ENCODE results near the gene C11orf97.
"Not testable (repeated sequence)": the region's sequence is repeated elsewhere in the genome, so short reads cannot be mapped to it uniquely, and the experiment has no call there.

The C11orf97 gene, protein sequence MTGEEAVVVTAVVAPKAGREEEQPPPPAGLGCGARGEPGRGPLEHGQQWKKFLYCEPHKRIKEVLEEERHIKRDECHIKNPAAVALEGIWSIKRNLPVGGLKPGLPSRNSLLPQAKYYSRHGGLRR

DNA sequence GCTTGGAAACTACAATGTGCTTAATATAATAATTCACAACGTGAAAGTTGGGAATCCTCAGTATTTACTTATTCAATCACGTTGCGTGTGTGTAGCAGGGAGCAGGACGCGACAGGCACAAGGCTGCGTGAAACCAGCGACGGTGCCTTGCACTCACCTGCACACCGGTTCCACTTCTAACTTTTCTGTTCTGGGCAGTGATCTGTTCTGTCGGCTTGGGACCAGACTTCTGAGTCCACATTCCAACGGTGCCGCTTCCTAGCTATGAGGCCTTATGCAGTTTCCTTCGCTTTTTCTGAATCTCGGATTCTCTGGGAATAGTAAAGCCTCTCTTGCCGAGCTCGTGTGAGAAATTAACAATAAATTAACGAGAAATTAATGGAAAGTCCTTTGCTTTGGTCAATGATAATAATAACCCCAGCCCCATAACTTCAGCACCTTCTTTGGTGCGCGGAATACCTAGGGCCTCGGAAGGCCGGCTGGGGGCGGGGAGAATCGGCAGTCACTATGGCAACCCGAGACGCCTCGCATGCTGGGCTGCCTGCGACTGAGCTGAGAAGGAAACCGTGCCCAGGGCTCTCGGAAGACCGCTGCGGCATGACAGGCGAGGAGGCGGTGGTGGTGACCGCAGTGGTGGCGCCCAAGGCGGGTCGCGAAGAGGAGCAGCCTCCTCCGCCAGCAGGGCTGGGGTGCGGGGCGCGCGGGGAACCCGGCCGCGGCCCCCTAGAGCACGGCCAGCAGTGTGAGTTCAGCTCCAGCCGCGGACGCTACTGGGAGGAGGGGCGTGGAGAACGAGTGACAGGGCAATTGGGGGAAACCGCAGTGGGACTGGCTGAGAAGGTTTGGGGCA lies at the start of gene C11orf97:
TSS of gene C11orf97 (plus strand) at position 530 of the 850 bp plus-strand sequence. CDS start at position 598, 68 bp downstream.
- DNase-seq: peak; percentile 63 to 76 (median 64)

DNA sequence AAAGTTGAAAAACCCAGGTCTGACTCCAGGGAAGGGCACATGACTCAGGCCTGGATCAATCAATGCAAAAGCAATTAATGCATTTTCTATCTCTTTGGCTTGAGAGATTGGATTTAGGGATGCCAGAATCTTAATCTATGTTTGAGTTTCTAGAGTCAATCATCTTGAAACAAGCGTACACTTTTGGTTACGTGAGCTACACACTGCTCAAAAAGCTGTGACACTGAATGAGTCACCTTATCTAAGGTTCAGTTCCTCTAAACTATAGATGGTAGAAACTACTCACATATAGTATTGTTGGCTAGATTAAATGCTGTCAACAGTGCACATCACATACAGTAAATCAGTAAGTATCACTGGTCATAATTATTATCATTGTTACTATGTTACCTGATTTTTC lies 42.8 kb upstream of the C11orf97 start:
- peak; percentile 10 to 34 (median 28) for DNase-seq

- peak; percentile 61 to 81 (median 79) for DNase-seq
Observed at GRCh38 chr11:94472916-94473799, 39.1 kb upstream of the C11orf97 start.

GRCh38 chr11:94477624-94478023 lies 34.6 kb upstream of the C11orf97 start:
- peak in 2 of 3 donors; percentile 18 to 23 for DNase-seq

- DNase-seq: no peak
Observed at GRCh38 chr11:94481342-94481741, 30.9 kb upstream of the C11orf97 start.

GRCh38 chr11:94486068-94486467 lies 26.2 kb upstream of the C11orf97 start:
- DNase-seq: no peak

DNA sequence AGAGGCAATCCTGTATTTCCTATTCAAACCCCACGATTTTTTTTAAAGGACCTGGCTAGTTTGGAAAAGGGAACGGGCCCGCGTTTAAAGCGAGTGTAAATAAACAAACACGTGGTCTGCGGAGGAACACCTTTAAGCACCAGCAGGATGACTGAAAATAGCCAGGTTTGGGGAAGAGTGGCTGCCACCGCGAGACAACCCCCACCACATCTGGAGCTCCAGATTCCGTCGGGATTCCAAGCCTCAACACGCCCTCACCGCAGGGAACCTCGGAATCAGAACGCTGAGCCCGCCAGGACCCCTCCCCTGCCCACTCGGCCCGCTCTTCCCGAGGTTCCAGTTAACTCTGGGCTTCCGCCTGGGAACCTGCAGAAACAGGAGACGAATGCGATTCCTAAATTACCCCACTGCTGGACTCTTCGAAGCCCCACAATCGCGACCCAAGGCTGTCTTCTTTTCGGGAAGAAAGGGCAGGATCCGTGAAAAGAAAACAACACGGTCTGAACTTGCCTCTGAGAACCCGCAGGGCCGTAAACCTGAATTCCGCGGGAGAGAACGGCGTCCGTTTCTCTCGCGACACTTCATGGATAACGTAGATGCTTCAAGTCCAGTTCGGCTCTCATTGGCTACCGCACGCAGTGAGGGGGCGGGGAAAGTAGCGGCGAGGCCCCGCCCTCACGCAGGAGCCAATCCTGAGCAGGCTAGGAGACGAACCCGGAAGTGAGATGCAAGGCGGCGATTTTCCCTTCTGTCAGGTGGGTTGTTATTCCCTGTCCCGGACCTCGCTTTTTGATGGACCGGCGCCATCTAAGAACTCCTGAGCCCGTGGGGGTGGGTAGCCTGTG lies 18.8 kb upstream of the C11orf97 start, which contains the start of the genes ANKRD49 and MRE11:
TSS of gene ANKRD49 (plus strand) at position 704 of the 845 bp plus-strand sequence. CDS start 2,710 bp downstream, outside the sequence.
TSS of gene MRE11 (minus strand) at position 564 of the 845 bp plus-strand sequence. CDS start 1,043 bp downstream, outside the sequence.
- DNase-seq: peak; percentile 98 to 100 (median 99)

GRCh38 chr11:94494126-94494680 lies 18.1 kb upstream of the C11orf97 start:
- peak in 1 of 3 donors; percentile 10 for DNase-seq

DNA sequence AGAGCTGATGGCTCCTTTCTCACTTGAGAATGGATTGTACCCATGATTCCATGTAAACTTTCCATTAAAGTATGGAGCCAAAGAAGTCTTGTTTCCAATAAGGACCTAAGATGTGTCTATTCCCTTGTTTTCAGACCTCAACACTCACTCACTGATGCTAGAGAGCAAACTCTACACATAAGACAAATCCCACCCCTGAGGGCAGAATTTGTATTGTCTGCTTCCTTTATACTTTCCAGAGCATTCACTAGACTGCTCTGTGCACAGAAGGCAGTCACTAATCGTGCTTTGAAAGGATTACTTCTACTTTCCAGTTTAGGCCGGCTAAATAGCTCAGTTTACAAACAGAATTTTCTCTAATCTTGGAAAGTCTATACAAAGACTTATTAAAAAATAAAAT lies 12.1 kb upstream of the C11orf97 start:
- DNase-seq: no peak

- DNase-seq: no peak
Observed at GRCh38 chr11:94501522-94501921, 10.7 kb upstream of the C11orf97 start.

- DNase-seq: peak; percentile 74 to 87 (median 79)
Observed at GRCh38 chr11:94504689-94505293, 7.5 kb upstream of the C11orf97 start.

- DNase-seq: not testable (repeated sequence)
Observed at GRCh38 chr11:94506513-94506912, 5.7 kb upstream of the C11orf97 start.

GRCh38 chr11:94507485-94507884 lies 4.8 kb upstream of the C11orf97 start:
- peak; percentile 13 to 64 (median 50) for DNase-seq

GRCh38 chr11:94513091-94513490 lies 830 bp downstream of the C11orf97 start:
- peak in 1 of 3 donors; percentile 10 for DNase-seq

DNA sequence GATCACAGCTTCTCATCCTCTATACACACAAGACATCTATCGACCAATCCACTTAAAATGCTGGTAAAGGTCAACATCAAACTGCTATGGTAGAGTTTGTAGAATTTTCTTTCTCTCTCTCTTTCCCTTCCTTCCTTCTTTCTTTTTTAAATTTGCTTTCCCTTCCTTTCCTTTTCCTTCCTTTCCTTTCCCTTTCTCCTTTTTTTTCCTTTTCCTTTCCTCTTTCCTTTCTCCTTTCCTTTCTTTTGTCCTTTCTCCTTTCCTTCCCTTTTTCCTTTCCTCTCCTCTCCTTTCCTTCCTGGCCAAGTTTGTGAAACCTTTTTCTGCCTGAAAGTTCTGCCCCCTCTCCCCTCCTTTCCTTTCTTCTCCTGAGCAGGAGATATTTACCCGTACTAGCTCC lies 3.1 kb downstream of the C11orf97 start:
- no peak for DNase-seq

- DNase-seq: no peak
Observed at GRCh38 chr11:94516725-94517124, 4.5 kb downstream of the C11orf97 start.

DNA sequence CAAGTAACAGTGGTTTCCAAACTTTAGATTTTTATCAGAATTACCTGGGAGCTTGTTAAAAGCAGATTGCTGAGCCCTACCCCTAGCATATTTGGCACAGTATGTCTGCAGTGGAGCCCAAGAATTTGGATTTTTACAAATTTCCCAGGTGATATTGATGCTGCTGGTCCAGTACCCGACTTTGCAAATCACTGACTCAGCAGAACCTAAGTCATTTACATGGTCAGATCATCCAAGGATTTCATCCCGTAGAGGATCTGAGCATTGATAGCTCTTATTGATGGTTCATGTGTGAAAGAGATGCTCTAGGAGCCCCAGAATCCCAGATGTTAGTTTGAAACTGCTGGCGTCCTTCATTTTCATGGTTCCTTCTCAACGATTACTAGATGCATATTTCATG lies 6.0 kb downstream of the C11orf97 start:
- DNase-seq: no peak

DNA sequence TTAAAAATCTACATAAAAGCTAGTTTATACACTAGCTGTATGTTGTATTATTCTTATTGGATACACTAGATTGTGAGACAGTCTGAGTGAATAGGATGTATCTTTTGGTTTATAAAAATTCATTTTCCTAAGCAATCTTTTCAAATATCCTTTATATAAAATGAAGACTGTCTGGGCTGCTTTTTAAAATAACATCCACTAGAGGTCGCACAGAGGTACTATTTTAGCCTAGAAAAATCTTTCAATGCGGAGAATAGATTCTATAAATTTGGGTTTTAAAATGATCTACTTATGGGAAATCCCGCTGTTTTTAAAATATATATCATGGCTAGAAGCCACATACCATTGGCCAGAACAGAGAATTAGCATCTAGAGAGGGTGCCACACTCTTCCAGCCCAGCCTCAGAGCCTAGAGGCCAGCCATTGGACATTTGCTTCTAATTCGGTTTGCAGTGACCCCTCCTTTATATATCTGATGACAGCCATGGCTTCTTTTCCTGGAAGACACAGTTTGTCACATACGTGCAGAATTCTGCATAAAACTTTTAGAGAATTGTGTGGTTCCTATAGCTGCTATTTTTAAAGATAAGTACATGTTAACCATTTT lies 7.3 kb downstream of the C11orf97 start:
- peak; percentile 64 to 83 (median 77) for DNase-seq

DNA sequence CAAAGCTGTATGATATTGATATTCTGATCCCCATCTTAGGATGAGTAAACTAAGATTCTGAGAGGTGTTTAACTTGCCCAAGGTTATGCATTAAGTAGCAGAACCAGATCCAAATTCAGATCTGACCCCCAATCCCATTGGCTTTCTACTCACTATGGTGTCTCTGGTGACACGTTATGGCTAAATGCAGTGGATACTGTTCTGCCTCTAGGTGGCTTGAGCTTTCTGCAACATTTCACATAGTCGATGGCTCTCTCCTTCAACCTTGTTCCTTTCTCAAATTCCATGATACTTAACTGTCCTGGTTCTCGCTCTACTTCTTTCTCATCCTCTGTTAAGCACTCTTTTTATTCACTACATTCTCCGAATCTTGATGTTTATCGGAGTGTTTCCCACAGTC lies 9.4 kb downstream of the C11orf97 start:
- DNase-seq: peak; percentile 50 to 65 (median 55)

DNA sequence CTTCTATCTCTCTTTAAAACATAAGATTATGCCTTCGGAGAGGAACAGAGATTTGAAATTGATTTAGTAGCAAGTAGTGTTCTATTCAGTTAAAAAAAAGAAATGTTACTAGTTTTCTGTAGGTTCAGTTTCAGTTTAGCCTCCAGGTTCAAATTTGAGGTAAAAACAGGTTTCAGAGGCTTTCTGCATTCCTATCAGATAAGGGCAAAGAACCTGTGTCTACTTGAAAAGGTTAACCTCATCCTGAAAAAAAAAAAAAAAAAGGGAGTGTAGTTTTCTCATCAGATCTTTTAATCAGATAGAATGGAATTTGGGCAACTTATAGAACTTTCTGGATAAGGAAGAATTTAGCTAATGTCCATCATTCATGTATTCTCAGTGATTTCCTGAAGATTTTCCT lies 12.1 kb downstream of the C11orf97 start:
- no peak for DNase-seq

Measured in suppressor macrophage treated with lipopolysaccharide for 1 hour (primary cell).